ENCODE measurements around the gene PRAMEF20.

PRAMEF20 gene

DNA sequence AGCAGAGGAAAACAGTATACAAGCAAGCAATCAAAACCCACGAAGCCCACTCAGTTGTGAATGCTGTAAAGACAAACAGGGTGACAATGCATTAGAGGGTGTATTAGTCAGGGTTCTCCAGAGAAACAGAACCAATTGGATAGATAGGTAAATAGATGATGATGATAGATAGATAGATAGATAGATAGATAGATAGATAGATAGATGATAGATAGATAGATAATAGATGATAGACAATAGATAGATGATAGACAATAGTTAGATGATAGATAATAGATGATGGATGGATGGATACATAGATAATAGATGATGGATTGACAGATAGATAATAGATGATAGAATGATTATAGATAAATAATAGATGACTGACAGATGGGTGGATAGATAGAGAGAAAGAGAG is 55.3 kb downstream of the PRAMEF20 start:
- no peak for DNase-seq

DNA sequence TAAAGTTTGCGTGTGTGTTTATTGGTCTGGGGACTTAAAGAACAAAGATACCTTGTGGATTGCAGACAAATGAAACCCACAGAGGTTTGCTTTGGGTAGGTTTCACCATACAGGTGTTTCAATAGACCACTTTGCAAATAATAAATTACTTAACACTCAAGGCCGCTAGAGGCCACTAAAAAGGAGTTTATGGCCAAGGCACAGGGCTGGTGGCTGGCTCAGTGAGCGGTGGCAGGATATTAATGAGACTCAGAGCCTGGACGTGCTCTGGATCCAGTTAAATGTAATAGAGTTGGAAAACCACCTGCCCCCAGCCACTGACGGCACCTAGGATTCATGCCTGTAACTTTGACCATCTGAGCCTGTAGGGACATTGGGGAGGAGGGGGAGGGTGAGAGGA is 59.1 kb downstream of the PRAMEF20 start:
- no peak for DNase-seq
